PFSK-1 (cell line): Measurements from ENCODE around the gene SMPDL3A.

Source experiments
- FOXP2 ChIP-seq: optimal IDR thresholded peaks from 2 replicates; pipeline ENCODE3; 2011; ENCODE audit warnings: borderline replicate concordance, control low read depth, inconsistent platforms; ENCODE audit not compliant: insufficient read depth; ENCODE audit errors: extremely low read length, extremely low read depth
- POLR2AphosphoS5 ChIP-seq: IDR thresholded peaks from 2 replicates; pipeline ENCODE4 v1.6.1; 2012; ENCODE audit warnings: low read depth, mild to moderate bottlenecking, control low read depth, low read length, moderate library complexity
- REST ChIP-seq, 2 experiments: IDR thresholded peaks; 2 replicates each; pipeline versions ENCODE4 v1.6.1 to v1.8.0; 2011 to 2012; ENCODE audit warnings: low read depth in 2 of 2, low read length in 2 of 2, control low read depth in 1 of 2, inconsistent platforms in 1 of 2, mild to moderate bottlenecking in 1 of 2, moderate library complexity in 1 of 2; ENCODE audit not compliant: insufficient read depth in 1 of 2
- SIN3A ChIP-seq: IDR thresholded peaks from 2 replicates; pipeline ENCODE4 v1.6.1; 2012; ENCODE audit warnings: mild to moderate bottlenecking, low read length, moderate library complexity, borderline replicate concordance; ENCODE audit not compliant: insufficient read depth
- TAF1 ChIP-seq: IDR thresholded peaks from 2 replicates; pipeline ENCODE4 v1.6.1; 2012; ENCODE audit warnings: low read length, control low read depth, borderline replicate concordance; ENCODE audit not compliant: insufficient read depth

SMPDL3A gene

GRCh38 chr6:122808121-122808885 is 19.2 kb downstream of the SMPDL3A start:
- TF ChIP-seq TAF1 (no peak), POLR2AphosphoS5 (no peak), REST (IDR thresholded peaks at IDR 0.05; ENCODE audit: insufficient read depth in 1 of 2, low read depth in 2 of 2, low read length in 2 of 2) (no peak), FOXP2 (no peak), SIN3A (no peak)

DNA sequence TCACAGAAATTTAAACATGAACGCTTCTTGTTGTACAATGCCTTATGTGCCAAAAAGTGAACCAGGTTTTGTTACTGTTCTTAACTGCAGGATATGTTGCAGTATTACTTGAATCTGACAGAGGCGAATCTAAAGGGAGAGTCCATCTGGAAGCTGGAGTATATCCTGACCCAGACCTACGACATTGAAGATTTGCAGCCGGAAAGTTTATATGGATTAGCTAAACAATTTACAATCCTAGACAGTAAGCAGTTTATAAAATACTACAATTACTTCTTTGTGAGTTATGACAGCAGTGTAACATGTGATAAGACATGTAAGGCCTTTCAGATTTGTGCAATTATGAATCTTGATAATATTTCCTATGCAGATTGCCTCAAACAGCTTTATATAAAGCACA is 19.9 kb downstream of the SMPDL3A start:
- TF ChIP-seq TAF1 (no peak), FOXP2 (no peak)

- TF ChIP-seq TAF1 (no peak), SIN3A (no peak), FOXP2 (no peak), REST (IDR thresholded peaks at IDR 0.05; ENCODE audit: insufficient read depth in 1 of 2, low read depth in 2 of 2, low read length in 2 of 2) (no peak), POLR2AphosphoS5 (no peak)
These were observed 20.6 kb downstream of the SMPDL3A start for GRCh38 chr6:122809691-122810090.

- TF ChIP-seq SIN3A: no peak
- no peak for TF ChIP-seq FOXP2
- no peak for TF ChIP-seq TAF1
- TF ChIP-seq REST (IDR thresholded peaks at IDR 0.05; ENCODE audit: insufficient read depth in 1 of 2, low read depth in 2 of 2, low read length in 2 of 2): no peak
- TF ChIP-seq POLR2AphosphoS5: no peak
These were observed 21.1 kb downstream of the SMPDL3A start for GRCh38 chr6:122810189-122810588.

- TF ChIP-seq FOXP2 (no peak), TAF1 (no peak), SIN3A (no peak), POLR2AphosphoS5 (no peak), REST (IDR thresholded peaks at IDR 0.05; ENCODE audit: insufficient read depth in 1 of 2, low read depth in 2 of 2, low read length in 2 of 2) (no peak)
These were observed 28.3 kb downstream of the SMPDL3A start for GRCh38 chr6:122817358-122817757.
